GM18517 (cell line): ENCODE measurements around the gene PPARD.

ENCODE experiments used
- ATAC-seq: cut with Tn5 transposase; IDR thresholded peaks from one replicate; pipeline ENCODE4 v1.9.1; 2021; ENCODE audit warnings: mild to moderate bottlenecking, moderate library complexity; ENCODE audit not compliant: unreplicated experiment

PPARD gene

GRCh38 chr6:35354361-35355135, 12.2 kb downstream of the PPARD start:
- no peak for ATAC-seq

DNA sequence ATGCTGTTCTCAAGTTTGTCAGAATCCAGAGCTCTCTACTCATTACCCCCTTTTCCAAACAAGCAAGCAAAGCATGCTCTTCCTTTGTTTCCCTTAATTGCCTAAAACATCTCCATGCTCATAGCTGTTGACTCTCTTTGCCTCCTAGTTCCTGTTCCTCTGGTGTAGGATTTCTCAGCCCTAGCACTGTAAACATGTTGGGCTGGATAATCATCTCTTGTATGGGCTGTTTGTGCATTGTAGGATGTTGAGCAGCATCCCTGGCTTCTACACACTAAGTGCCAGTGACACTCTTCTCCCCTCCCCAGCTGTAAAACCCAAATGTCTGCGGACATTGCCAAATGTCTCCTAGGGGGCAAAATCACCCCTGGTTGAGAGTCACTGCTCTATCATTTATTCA, 14.0 kb downstream of the PPARD start:
- no peak for ATAC-seq

GRCh38 chr6:35357677-35358076, 15.3 kb downstream of the PPARD start:
- ATAC-seq: no peak

- no peak for ATAC-seq
Measured at GRCh38 chr6:35358086-35358485, 15.7 kb downstream of the PPARD start.

DNA sequence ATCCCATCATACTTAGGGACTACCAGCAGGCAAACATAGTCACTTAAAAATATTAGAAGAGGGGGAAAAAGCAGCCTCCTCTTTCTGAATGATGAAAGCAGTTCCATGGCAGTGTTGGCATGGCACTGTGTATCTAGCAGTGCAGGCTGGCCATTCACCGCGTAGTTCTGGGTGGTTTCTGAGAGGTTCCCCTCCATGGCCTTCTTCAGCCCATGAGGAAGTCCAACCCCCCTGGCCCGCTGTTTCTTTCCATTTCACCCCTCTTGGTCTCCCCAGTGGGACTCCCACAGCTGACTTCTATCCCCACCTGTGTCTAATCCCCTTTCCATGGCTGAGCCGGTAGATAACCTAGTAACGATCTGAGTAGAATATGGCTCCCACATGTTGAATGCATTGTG, 17.0 kb downstream of the PPARD start:
- ATAC-seq: no peak

- no peak for ATAC-seq
Measured at GRCh38 chr6:35359744-35360348, 17.5 kb downstream of the PPARD start.

DNA sequence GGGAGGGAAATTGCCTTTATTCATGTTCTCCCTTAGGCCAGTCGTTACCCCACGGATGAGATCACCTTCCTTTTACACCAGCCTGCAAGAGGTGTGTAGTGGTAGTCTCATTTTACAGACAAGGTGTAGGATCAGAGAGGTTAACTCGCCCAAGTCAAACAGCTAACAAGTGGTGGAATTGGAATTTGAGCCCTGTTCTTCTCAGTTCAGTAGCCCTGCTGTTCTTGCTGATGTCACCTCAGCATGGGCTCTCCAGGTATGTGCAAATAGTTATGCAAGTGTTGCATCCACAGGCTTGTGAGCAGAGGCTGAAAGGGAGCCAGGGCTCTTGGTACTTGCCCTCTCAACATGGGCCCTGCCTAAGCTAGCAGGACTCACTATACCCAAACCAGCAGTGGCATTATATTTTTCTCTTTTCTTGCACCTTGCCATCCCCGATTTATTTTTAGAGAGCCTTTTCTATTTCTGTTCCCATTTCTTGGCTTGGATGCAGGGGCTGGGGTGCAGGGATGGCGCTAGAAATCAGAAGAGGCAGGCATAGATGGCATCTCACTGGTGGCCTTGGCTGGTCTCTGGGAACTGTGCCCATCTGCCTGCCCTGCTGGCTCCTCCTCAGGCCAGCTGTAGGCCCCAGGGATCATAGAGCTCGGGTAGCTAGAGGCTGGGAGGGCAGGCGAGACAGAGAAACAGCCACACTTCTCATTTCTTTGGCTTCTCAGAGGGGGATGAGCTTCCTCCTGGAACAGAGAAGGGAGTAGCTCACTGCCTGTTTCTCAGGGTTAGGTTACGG, 18.2 kb downstream of the PPARD start:
- no peak for ATAC-seq

GRCh38 chr6:35362200-35362599, 19.8 kb downstream of the PPARD start:
- no peak for ATAC-seq

DNA sequence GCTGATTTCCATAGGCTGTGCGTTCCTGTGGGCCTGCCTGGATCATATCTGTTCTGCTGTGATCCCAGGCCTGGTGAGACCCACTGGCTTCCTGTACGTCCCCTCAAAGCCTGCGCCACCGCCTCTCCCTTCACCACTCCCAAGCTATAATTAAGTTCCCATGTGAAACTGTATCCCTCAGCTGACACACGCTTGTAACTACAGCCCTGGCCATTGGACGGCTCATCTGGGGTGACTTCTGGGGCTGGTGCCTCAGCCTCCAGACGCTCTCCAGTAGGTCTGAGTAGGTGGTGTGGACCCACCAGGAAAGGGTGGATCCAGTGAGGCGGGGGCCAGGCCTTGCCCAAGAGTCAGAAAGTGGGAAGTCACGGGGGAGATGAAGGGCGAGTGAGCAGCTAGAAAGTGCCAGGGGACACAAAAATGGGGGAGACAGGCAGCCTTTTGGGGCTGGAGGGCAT, 21.0 kb downstream of the PPARD start:
- no peak for ATAC-seq

DNA sequence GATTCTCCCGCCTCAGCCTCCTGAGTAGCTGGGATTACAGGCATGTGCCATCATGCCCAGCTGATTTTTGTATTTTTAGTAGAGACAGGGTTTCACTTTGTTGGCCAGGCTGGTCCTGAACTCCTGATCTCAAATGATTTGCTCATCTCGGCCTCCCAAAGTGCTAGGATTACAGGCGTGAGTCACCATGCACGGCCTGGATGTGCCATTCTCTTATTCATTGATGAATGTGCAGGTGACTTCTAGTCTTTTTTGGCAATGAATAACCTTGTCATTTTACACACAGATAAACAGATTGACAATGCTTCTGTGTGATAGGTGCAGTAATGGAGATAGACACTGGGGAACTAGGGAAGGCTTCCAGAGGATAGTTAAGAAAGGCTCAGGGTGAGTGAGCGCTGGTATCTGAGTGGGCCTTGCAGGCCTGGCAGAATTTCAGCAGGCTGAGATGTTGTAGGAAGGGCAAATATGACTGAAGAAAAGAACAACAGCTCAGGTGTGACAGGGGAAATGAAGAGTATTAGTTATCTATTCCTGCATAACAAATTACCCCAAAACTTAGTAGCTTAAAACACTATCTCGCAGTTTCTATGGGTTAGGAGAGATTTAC, 23.3 kb downstream of the PPARD start:
- no peak for ATAC-seq

- no peak for ATAC-seq
Measured at GRCh38 chr6:35366204-35366596, 23.8 kb downstream of the PPARD start.

- ATAC-seq: no peak
Measured at GRCh38 chr6:35367646-35368037, 25.3 kb downstream of the PPARD start.

GRCh38 chr6:35368038-35368887, 25.9 kb downstream of the PPARD start:
- ATAC-seq: no peak

- ATAC-seq: no peak
Measured at GRCh38 chr6:35370124-35370741, 27.9 kb downstream of the PPARD start.

DNA sequence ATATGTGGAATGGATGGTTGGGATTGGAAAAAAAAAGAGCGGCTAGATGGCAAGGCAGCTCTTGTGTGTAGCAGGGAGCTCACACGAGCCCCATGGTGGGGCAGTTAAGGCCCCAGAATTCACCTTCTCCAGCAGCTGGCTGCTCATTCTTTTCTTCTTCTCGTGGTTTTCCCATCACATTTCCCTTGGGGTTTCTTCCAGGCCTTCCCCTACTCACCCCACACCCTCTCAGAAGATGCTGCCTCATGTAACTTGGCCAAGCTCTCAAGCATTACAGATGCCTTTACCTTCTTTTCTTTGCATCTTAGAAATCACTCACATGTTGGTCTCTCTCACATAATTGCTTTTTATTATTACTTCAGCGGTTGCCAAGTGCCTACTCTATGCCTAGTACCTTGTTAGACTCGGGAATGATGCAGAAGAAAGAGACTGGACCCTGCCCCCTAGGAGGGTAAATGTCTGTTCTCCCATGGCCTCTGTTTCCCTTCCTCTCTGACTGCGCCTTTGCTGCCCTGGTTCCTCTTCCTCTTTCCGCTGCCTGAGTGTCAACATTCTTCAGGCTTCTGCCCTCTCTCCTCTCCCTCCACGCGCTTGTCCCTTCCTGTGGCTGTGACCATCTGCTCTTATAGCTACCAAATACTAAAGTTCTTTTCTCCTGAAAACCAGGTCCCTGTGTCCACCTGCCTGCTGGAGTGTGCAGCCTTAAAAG, 28.6 kb downstream of the PPARD start:
- no peak for ATAC-seq

DNA sequence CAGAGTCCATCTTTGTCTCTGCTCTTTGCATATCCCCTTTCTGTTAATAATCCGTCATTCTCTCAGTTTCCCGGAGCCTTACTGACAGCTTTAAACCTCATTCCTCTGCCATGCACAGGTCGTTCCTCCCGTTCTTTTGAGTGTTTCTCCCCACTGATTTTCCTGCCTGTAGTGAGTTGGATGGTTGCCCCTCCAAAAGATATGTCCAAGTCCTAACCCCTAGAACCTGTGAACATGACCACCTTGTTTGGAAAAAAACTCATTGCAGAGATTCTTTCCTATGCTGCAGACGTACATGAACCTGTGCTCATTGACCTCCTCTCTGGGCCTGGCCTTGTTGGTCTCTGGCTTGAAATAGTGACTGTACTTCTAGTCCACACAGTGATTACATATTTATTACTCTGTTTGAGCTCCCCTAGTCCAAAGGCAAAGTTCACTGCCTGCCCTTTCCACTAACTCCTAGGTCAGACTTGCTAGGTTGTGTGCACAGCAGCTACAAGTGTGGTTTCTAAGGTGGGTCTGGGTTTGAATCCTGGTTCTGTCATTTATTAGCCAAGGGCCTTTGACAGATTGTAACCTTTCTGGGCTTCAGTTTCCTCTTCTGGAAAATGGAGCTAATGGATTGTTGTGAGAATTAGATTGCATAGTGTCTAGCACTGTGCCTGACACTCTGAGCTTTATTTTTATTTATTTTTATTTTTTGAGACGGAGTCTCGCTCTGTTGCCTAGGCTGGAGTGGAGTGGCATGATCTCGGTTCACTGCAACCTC, 29.3 kb downstream of the PPARD start:
- no peak for ATAC-seq

DNA sequence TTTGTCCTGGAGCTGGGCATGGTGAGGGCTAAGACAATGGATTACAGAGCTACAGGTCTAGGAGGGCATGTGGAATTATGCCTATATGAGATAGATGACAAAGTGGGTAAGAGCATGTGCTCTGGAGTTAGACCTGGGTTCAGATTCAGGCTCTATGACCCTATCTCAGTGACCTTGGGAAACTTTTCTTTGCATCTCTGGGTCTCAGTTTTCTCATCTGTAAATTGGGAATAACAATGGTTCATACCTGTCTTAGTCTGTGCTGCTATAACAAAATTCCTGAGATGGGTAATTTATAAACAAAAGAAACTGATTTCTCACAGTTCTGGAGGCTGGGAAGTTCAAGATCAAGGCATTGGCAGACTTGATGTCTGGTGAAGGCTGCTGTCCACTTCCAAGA, 30.3 kb downstream of the PPARD start:
- no peak for ATAC-seq

DNA sequence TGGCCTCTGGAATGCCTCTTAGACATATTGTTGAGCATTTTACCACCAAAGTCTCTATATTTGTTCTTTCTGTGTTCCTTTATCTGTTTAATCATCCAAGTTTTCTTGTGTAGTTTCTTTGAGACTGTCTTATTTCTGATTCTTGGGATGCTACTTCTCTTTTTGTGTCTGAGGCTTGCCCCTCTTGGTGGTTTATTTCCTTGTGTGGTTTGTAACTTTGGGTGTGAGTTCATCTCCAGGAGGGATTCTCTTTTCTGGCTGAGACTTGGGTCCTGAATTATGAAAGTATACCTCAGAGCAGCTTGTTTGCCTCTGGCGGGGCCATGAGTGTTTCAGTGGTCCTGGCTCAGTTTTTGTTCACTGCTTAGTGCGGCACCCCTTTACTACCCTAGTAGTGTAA, 33.9 kb downstream of the PPARD start:
- ATAC-seq: no peak

DNA sequence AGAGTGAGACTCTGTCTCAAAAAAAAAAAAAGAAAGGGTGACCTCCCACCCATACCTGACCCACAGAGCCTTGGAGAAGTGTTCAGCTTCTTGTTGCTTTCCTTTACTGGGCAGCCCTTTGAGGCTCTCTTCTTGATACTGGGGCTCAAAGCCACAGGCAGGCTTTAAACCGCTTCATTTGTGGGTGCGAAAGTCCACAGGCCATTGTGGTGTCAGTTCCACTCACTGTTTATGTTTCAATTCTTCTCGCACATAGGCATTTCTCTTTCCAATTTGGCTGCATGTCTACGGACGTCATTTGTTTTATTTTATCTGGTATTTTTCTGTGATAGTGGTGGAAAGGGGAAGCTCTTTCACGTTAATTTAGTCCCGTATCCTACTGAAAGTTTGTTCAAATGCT, 34.6 kb downstream of the PPARD start:
- ATAC-seq: no peak
